Loucy (cell line): ENCODE data around the gene POMT1.

Experiments used
- EZH2phosphoT487 ChIP-seq: fragments of 200-600 bp; IDR thresholded peaks from 2 replicates; pipeline ENCODE4 v1.6.1; 2018; ENCODE audit warnings: antibody characterized with exemption, mild to moderate bottlenecking, moderate library complexity, borderline replicate concordance
- TF ChIP-seq, protein P1 (sequence below): fragments of 200-600 bp; sonication (generic); conservative IDR thresholded peaks from 2 replicates; pipeline ENCODE4 v1.5.1; 2014; ENCODE audit warnings: mild to moderate bottlenecking, antibody characterized with exemption, low read length

GRCh38 chr9:131467214-131467935, 35.3 kb upstream of the POMT1 start:
- TF ChIP-seq, protein P1, sequence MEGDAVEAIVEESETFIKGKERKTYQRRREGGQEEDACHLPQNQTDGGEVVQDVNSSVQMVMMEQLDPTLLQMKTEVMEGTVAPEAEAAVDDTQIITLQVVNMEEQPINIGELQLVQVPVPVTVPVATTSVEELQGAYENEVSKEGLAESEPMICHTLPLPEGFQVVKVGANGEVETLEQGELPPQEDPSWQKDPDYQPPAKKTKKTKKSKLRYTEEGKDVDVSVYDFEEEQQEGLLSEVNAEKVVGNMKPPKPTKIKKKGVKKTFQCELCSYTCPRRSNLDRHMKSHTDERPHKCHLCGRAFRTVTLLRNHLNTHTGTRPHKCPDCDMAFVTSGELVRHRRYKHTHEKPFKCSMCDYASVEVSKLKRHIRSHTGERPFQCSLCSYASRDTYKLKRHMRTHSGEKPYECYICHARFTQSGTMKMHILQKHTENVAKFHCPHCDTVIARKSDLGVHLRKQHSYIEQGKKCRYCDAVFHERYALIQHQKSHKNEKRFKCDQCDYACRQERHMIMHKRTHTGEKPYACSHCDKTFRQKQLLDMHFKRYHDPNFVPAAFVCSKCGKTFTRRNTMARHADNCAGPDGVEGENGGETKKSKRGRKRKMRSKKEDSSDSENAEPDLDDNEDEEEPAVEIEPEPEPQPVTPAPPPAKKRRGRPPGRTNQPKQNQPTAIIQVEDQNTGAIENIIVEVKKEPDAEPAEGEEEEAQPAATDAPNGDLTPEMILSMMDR: no peak
- TF ChIP-seq EZH2phosphoT487: no peak
